Measurements from ENCODE around the gene ARHGAP20. TPM values are rescaled to one million over a fixed set of nuclear protein-coding genes. Genes with fewer than 3 reads are reported as not detected.

ARHGAP20 gene, protein sequence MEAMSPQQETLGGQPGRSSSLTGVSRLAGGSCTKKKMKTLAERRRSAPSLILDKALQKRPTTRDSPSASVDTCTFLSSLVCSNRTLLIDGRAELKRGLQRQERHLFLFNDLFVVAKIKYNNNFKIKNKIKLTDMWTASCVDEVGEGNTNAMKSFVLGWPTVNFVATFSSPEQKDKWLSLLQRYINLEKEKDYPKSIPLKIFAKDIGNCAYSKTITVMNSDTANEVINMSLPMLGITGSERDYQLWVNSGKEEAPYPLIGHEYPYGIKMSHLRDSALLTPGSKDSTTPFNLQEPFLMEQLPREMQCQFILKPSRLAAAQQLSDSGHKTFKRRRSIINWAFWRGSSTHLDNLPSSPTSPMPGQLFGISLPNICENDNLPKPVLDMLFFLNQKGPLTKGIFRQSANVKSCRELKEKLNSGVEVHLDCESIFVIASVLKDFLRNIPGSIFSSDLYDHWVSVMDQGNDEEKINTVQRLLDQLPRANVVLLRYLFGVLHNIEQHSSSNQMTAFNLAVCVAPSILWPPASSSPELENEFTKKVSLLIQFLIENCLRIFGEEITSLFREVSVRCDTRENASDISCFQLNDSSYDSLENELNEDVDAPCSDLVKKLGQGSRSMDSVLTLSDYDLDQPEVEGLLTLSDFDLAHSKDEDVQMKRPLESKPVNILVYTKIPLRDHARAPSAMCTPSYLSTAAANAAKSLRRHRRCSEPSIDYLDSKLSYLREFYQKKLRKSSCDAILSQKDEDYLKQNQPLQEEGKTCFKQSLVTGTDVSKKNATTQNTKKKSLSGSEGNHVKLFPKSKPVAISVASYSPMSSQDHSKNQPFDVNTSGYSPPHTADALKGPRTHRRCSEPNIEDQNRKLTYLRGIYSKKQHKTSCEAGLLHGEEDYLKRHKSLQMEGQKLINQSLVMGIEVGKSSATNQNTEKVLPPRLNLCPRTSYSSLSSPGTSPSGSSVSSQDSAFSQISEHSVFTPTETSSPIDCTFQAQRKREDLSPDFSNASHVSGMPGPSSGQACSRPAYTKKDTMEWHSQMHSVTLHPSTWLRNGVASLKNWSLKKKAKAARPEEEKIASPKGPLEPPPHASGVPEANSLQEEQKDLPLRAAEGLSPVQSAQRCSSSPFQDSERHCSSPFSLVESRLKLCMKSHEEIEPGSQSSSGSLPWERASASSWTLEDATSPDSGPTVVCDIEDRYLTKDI
- total RNA-seq, result under 1 TPM; 0.19 to 0.22 TPM

DNA sequence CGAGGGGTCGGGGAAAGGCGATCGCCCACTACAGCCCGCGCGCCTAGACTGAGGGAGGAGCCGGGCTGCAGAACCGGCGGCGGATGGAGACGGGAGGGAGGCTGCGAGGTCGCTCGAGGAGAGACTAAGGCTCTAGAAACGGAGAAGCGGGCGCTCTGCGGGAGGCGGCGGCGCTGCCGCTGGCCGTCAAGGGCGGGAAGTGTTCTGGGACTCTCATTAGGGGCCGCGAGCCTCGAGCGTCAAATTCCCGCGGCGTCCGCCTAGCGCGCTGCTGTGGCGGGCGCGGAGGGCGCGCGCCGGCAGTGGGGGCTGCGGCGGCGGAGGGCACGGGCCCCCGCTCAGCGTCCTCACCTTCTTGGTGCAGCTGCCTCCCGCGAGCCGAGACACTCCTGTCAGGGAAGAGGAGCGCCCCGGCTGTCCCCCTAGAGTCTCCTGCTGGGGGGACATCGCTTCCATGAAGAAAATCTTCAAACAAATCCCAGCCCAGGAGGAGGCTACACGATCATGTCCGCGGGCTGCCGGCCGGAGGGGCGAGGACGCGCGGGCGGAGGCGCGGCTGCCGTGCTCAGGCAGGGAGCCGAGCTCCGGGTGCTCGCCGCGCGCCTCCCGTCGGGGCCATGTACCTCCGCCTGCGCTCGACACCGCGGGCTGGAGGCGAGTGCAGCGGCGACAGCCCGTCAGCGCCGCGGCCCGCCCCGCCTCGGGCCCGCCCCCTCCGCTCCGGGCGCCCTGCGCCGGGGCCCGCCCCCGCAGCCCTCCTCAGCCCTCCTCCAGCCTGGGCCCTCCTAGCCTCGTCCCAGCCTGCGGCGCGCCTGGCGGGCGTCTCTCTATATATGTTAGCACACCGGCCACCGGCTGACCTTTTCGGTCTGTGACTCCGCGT is at the start of gene ARHGAP20:
TSS of gene ARHGAP20 (minus strand) at position 662 of the 883 bp plus-strand sequence. CDS start at position 456, 206 bp downstream.
- Mint-ChIP-seq H3K4me1 (ENCODE audit: low read depth) (peaks cover 14% of the 10 kb centered on the region), H3K27me3 (ENCODE audit: low read depth) (peaks cover 48% of the 10 kb centered on the region), H3K9me3 (no peaks in the 10 kb centered on the region), H3K4me3 (peak within 1 kb of the TSS; percentile 70), H3K36me3 (ENCODE audit: low read depth) (no peaks in the 10 kb centered on the region), H3K27ac (no peak within 1 kb of the TSS)
- CTCF ChIA-PET, result no interaction called here
- DNase-seq, result peak; percentile 59
- intact Hi-C loops (cut with micrococcal nuclease), result loop anchor here (1.0 to 5.0 kb wide), 4 partner anchors 121 to 715 kb away; no protein-coding TSS in a partner anchor

DNA sequence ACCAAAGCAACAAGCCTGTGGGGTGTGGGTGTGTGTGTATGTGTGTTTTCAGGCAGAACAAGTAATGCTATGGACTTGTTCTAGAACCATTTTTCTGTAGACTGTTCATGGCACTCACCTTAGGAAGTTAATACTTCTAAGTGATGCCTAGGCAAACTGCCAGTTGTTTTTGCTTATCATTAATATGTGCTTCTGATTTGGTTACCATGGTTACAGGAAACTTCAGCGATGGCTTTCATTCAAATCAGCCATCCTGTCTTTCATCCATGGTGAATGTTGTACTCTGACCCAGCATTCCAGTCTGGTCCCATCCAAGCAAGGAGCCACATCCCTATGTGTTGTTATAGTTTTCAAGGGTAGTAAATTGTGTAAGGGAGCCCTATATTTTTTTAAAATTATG is 49.8 kb upstream of the ARHGAP20 start:
- intact Hi-C loops (cut with micrococcal nuclease), result no loop called here
- CTCF ChIA-PET, result no interaction called here
- Mint-ChIP-seq H3K27me3 (ENCODE audit: low read depth) (peaks cover 8% of the 10 kb centered on the region), H3K4me3 (no peak overlapping the region), H3K9me3 (no peaks in the 10 kb centered on the region), H3K27ac (no peak overlapping the region), H3K36me3 (ENCODE audit: low read depth) (no peaks in the 10 kb centered on the region), H3K4me1 (ENCODE audit: low read depth) (no peaks in the 10 kb centered on the region)
- no peak for DNase-seq

DNA sequence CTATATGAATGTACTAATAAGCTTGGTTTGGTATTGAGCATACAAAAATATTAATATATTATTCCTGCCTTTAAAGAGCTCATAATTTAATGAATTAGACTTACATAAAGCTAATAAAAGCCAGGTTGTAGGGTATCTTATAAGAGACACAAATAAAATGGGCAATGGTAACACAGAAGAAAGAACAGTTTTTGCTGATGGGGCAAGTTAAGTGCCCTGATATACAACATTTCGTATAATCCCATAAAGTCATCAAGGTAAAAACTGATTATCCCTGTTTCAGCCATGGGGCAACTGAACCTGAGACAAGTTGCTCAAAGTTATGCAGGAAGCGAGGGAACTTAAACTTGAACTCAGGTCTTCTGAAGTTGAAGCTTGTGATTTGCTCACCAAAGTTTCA is 48.9 kb upstream of the ARHGAP20 start:
- no peak overlapping the region for H3K27ac Mint-ChIP-seq
- no peak for DNase-seq
- no peaks in the 10 kb centered on the region for H3K9me3 Mint-ChIP-seq
- H3K27me3 Mint-ChIP-seq (ENCODE audit: low read depth), result peaks cover 12% of the 10 kb centered on the region
- intact Hi-C loops (cut with micrococcal nuclease), result no loop called here
- CTCF ChIA-PET, result no interaction called here
- no peaks in the 10 kb centered on the region for H3K36me3 Mint-ChIP-seq (ENCODE audit: low read depth)
- H3K4me3 Mint-ChIP-seq, result no peak overlapping the region
- H3K4me1 Mint-ChIP-seq (ENCODE audit: low read depth), result no peaks in the 10 kb centered on the region

DNA sequence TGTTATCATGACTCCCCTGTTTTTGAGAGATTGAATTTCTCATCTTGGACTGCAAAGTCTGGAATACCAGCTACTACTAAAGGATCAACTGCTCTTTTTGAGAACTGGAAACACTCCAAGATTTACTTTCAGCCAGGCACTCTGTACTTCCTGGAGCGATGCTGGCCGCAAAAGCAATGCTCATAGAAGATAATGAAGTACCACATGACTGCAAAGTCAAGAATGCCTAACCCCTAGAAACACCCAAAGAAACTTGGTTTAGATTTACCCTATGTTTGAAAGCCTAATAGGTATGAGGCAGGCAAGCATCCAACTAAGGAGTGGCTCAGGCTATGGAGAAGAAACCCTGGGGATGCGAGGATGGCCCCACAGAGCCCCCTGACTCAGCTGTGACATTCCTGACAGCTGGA is 47.7 kb upstream of the ARHGAP20 start:
- intact Hi-C loops (cut with micrococcal nuclease), result no loop called here
- Mint-ChIP-seq H3K4me1 (ENCODE audit: low read depth) (no peaks in the 10 kb centered on the region), H3K27ac (no peak overlapping the region), H3K9me3 (no peaks in the 10 kb centered on the region), H3K27me3 (ENCODE audit: low read depth) (peaks cover 13% of the 10 kb centered on the region), H3K4me3 (no peak overlapping the region), H3K36me3 (ENCODE audit: low read depth) (no peaks in the 10 kb centered on the region)
- CTCF ChIA-PET, result no interaction called here
- no peak for DNase-seq

DNA sequence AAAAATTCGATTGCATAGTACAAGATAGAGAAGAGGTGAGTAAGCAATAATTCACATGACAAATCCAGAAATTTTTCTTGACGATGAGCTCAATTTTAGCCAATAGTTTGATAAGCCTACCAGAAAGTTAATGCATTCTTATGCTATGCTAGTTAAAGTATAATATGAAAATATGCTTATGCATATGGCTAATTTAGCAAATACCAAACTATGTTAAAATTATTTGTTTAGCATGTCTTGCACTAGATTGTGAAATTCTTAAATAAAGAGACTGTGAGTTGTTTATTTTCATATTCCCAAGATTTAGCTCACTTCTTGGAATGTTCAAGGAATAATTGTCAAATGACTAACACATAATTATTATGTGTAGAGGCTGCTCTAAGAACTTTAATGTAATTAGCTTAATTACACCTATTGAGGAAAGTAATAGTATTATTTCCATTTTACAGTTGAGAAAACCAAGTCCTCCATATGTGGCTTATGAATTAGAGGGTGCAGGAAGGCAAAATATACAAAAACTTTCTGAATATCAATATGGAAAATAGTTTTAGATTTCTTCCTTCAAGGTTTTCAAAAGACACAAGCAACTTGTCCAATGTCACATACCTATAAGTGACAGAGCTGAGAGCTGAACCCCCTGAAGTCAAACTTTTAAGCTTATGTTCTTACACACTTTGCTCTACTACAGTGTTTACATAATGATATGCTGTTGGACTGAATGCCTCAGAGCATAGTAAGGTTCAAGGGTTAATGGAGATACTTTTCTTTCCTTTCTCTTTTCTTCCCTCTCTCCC is 45.9 kb upstream of the ARHGAP20 start:
- intact Hi-C loops (cut with micrococcal nuclease), result no loop called here
- Mint-ChIP-seq H3K36me3 (ENCODE audit: low read depth) (no peaks in the 10 kb centered on the region), H3K9me3 (peaks cover under 1% of the 10 kb centered on the region), H3K27ac (no peak overlapping the region), H3K4me1 (ENCODE audit: low read depth) (no peaks in the 10 kb centered on the region), H3K4me3 (no peak overlapping the region), H3K27me3 (ENCODE audit: low read depth) (peaks cover 11% of the 10 kb centered on the region)
- no peak for DNase-seq
- CTCF ChIA-PET, result interaction anchor here (0.6 kb wide), 1 partner anchor 186 kb away, joined by 4 read pairs; no protein-coding TSS in a partner anchor

DNA sequence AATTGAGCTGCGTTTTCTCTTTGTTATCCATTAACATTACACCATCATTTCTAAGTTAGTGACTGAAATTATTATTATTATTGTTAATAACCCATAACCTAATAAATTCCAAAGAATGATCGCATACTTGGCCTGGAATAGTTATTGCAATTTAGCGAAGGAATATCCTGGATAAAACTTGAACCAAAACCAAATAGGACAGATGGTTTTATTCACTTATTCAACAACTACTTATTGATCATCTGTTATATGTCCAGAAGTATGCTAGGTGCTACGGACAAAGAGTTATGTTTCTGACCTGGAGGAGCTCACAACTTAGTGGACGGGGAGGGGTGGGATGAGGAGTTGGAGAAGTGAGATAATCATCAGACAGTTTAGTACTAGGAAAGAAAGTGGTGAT is 44.8 kb upstream of the ARHGAP20 start:
- no peak overlapping the region for H3K27ac Mint-ChIP-seq
- no peak for DNase-seq
- H3K4me3 Mint-ChIP-seq, result no peak overlapping the region
- H3K9me3 Mint-ChIP-seq, result peaks cover 7% of the 10 kb centered on the region
- peaks cover 11% of the 10 kb centered on the region for H3K27me3 Mint-ChIP-seq (ENCODE audit: low read depth)
- CTCF ChIA-PET, result no interaction called here
- H3K4me1 Mint-ChIP-seq (ENCODE audit: low read depth), result no peaks in the 10 kb centered on the region
- intact Hi-C loops (cut with micrococcal nuclease), result no loop called here
- H3K36me3 Mint-ChIP-seq (ENCODE audit: low read depth), result no peaks in the 10 kb centered on the region

DNA sequence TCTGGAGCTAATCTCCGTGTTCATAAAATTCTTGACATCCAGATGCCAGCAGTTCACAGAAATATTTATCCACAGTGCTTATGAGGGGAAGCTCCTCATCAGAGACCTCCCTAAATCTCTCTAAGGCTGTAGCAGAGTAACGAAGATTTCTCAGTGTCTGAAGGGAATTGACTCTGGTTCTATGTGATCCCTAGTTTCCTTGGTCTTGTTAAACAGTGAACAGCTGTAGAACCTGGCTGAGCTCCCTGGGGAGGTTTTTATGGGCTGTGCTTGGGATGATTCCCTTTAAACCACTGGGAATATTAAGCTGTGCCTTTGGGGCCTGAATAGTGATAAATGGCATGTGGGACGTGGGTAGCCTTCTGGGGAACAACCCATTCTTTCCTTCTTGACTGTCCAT is 43.7 kb upstream of the ARHGAP20 start:
- Mint-ChIP-seq H3K4me1 (ENCODE audit: low read depth) (no peaks in the 10 kb centered on the region), H3K9me3 (peaks cover 7% of the 10 kb centered on the region), H3K27me3 (ENCODE audit: low read depth) (peaks cover 16% of the 10 kb centered on the region), H3K27ac (no peak overlapping the region), H3K36me3 (ENCODE audit: low read depth) (no peaks in the 10 kb centered on the region), H3K4me3 (no peak overlapping the region)
- CTCF ChIA-PET, result no interaction called here
- DNase-seq, result no peak
- intact Hi-C loops (cut with micrococcal nuclease), result no loop called here

DNA sequence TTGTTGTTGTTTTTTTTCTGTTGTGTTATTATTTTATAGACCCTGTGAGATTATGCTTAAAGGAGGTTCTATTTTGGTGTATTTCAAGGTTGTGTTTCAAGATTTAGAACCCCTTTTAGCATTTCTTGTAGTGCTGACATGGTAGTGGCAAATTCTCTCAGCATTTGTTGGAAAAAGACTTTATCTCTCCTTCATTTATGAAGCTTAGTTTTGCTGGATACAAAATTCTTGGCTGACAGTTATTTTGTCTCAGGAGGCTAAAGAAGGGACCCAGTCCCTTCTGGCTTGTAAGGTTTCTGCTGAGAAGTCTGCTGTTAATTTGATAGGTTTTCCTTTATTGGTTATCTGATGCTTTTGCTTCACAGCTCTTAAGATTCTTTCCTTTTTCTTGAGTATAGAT is 40.7 kb upstream of the ARHGAP20 start:
- DNase-seq, result no peak
- CTCF ChIA-PET, result no interaction called here
- H3K9me3 Mint-ChIP-seq, result peaks cover 7% of the 10 kb centered on the region
- peaks cover 13% of the 10 kb centered on the region for H3K27me3 Mint-ChIP-seq (ENCODE audit: low read depth)
- no peak overlapping the region for H3K4me3 Mint-ChIP-seq
- H3K4me1 Mint-ChIP-seq (ENCODE audit: low read depth), result no peaks in the 10 kb centered on the region
- H3K36me3 Mint-ChIP-seq (ENCODE audit: low read depth), result no peaks in the 10 kb centered on the region
- H3K27ac Mint-ChIP-seq, result no peak overlapping the region
- intact Hi-C loops (cut with micrococcal nuclease), result no loop called here

DNA sequence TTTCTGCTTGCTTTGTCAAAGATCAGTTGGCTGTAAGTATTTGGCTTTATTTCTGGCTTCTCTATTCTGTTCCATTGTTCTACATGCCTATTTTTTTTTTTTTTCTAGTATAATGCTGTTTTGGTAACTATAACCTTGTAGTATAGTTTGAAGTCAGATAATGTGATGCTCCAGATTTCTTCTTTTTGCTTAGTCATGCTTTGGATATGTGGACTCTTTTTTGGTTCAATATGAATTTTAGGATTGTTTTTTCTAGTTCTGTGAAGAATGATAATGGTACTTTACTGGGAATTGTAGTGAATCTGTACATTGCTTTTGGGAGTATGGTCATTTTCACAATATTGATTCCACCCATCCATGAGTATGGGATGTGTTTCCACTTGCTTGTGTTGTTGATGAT is 37.9 kb upstream of the ARHGAP20 start:
- intact Hi-C loops (cut with micrococcal nuclease), result no loop called here
- H3K9me3 Mint-ChIP-seq, result peaks cover 7% of the 10 kb centered on the region

DNA sequence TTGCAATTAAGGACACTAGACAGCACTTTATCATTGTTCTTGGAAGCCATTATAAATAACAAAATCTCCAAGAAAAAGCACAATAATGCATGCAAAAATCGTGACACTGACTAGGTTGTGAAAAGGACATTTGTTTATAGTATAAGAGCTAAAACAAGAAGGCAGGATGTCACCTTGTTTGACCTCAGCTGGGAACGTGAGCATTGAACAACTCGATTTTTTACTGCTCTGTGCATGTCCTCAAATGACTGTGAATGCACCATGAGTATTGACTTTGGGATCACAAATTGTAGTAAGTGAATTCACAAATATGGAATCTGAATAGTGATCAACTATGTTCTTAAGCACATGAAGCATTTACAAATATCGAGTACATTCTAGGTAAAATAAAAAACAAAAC is 35.3 kb upstream of the ARHGAP20 start:
- no peak overlapping the region for H3K27ac Mint-ChIP-seq
- CTCF ChIA-PET, result no interaction called here
- peaks cover 7% of the 10 kb centered on the region for H3K27me3 Mint-ChIP-seq (ENCODE audit: low read depth)
- intact Hi-C loops (cut with micrococcal nuclease), result no loop called here
- no peak for DNase-seq
- no peaks in the 10 kb centered on the region for H3K4me1 Mint-ChIP-seq (ENCODE audit: low read depth)
- H3K9me3 Mint-ChIP-seq, result peaks cover 1% of the 10 kb centered on the region
- H3K4me3 Mint-ChIP-seq, result no peak overlapping the region
- H3K36me3 Mint-ChIP-seq (ENCODE audit: low read depth), result no peaks in the 10 kb centered on the region

More for the DNA sequence above, 37.9 kb upstream of the ARHGAP20 start:
- Mint-ChIP-seq H3K4me1 (ENCODE audit: low read depth) (no peaks in the 10 kb centered on the region), H3K27ac (no peak overlapping the region), H3K4me3 (no peak overlapping the region), H3K36me3 (ENCODE audit: low read depth) (no peaks in the 10 kb centered on the region), H3K27me3 (ENCODE audit: low read depth) (peaks cover 5% of the 10 kb centered on the region)
- no peak for DNase-seq
- CTCF ChIA-PET, result no interaction called here

DNA sequence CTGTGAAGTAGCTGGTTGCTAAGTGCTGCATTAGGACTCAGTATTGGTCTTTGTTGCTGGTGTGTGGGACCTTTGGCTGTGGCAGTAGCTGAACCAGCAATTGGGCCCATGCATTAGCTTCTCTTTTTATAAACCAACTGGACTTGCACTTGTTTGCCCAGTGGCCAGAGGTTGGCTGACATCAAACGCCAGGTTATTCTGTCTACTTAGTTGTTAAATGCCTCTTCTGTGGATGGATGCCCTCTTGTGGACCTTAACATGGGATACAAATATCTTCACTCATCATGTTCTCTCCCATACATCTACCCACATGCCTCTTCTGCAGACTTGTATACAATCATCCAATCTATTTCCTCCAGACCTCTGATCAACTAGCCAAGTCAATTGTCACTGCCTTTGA is 26.4 kb upstream of the ARHGAP20 start:
- Mint-ChIP-seq H3K9me3 (no peaks in the 10 kb centered on the region), H3K36me3 (ENCODE audit: low read depth) (no peaks in the 10 kb centered on the region), H3K4me3 (no peak overlapping the region), H3K27ac (no peak overlapping the region), H3K27me3 (ENCODE audit: low read depth) (peaks cover 8% of the 10 kb centered on the region), H3K4me1 (ENCODE audit: low read depth) (no peaks in the 10 kb centered on the region)
- intact Hi-C loops (cut with micrococcal nuclease), result no loop called here
- DNase-seq, result no peak
- CTCF ChIA-PET, result no interaction called here
